GM19467 (cell line): ENCODE measurements around the gene SYTL2.
"Not testable (repeated sequence)": the region's sequence is repeated elsewhere in the genome, so short reads cannot be mapped to it uniquely, and the experiment has no call there.

ENCODE experiments used
- ATAC-seq: cut with Tn5 transposase; IDR thresholded peaks from one replicate; pipeline ENCODE4 v1.9.1; 2021; ENCODE audit warnings: mild to moderate bottlenecking, moderate library complexity; ENCODE audit not compliant: unreplicated experiment

Gene SYTL2, protein sequence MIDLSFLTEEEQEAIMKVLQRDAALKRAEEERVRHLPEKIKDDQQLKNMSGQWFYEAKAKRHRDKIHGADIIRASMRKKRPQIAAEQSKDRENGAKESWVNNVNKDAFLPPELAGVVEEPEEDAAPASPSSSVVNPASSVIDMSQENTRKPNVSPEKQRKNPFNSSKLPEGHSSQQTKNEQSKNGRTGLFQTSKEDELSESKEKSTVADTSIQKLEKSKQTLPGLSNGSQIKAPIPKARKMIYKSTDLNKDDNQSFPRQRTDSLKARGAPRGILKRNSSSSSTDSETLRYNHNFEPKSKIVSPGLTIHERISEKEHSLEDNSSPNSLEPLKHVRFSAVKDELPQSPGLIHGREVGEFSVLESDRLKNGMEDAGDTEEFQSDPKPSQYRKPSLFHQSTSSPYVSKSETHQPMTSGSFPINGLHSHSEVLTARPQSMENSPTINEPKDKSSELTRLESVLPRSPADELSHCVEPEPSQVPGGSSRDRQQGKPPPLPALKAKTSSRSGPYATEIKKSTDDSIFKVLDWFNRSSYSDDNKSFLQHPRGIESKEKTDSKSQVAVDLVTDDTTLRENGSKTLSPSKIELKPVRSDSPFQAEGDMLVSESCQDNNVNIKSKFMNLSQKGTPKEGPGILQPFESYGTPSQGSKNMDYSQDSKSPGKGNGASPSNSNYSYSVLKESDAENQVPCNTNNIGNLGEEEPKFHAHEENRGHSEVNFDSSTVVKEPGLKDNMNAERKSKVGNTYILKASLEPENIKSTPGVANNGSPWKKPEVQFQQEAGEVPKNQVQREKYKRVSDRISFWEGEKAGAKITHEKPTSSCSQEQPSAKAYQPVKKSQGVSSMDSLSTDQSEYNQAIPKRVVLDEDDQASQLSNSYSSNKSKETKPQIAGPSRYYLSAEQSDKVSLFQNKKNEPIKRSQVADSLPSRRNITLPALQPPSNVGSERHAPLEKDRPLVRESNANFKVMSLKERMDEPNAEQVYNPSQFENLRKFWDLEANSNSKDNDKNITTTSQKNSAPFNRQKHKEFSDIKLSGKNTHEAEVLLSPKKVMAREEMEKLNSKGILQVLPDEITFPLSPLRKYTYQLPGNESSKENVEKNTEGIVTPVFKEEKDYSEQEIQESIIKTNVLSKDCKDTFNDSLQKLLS (N-terminal part only)

GRCh38 chr11:85810871-85811611 lies at the start of gene SYTL2:
TSS of gene SYTL2 (minus strand) at chr11:85811141. CDS start at chr11:85757725, 53,416 bp downstream.
- peak; percentile 94 for ATAC-seq

DNA sequence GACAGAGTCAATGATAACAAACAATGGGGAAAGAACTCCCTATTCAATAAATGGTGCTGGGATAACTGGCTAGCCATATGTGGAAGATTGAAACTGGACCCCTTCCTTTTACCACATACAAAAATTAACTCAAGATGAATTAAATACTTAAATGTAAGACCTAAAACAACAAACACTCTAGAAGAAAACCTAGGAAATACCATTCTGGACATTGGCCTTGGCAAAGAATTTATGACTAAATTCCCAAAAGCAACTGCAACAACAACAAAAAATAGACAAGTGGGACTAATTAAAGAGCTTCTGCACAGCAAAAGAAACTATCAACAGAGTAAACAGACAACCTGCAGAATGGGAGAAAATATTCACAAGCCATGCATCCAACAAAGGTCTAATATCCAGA lies 48.6 kb upstream of the SYTL2 start:
- not testable (repeated sequence) for ATAC-seq

GRCh38 chr11:85857098-85857497 lies 46.2 kb upstream of the SYTL2 start:
- no peak for ATAC-seq

DNA sequence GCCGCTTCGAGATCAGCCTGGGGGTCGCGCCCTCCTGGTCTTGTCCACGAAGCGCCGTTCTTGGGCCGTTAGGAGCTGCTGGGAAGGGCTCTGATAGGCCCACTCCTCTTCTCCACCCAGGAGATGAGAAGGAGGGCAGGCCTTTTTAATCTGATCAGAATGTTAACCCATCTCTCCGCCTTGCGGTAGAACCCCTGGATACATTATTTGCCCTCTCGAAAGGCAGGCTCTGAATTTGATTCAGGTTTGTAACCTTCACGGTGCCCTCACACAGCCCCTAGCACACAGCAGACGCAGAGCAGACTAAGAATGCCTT lies 44.4 kb upstream of the SYTL2 start, which contains the start of gene CCDC83:
CCDC83 (plus strand) TSS at position 43 of the 316 bp plus-strand sequence. CDS start 9,741 bp downstream, outside the sequence.
- no peak for ATAC-seq

- ATAC-seq, result peak; percentile 100
Measured at GRCh38 chr11:85854557-85855340, 43.8 kb upstream of the SYTL2 start.

GRCh38 chr11:85854212-85854556 lies 43.2 kb upstream of the SYTL2 start:
- ATAC-seq, result no peak

DNA sequence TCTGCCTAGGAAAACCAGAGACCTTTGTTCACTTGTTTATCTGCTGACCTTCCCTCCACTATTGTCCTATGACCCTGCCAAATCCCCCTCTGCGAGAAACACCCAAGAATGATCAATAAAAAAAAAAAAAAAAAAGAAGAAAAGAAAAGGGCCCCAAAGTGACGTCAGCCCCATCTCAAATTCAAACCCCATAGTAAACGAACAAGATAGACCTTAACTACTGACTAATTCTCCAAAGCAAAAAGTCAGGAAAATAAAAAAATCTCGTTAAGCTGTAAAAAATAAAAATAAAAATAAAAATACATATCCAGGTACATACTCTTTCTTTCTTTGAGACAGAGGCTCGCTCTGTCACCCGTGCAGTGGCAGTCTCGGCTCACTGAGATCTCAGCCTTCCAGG lies 42.6 kb upstream of the SYTL2 start:
- not testable (repeated sequence) for ATAC-seq

DNA sequence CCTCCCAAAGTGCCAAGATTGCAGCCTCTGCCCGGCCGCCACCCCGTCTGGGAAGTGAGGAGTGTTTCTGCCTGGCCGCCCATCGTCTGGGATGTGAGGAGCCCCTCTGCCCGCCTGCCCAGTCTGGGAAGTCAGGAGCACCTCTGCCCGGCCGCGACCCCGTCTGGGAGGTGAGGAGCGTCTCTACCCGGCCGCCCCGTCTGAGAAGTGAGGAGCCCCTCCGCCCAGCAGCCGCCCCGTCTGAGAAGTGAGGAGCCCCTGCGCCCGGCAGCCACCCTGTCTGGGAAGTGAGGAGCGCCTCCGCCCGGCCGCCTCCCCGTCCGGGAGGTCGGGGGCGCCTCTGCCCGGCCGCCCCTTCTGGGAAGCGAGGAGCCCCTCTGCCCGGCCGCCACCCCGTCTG lies 41.8 kb upstream of the SYTL2 start:
- ATAC-seq, result not testable (repeated sequence)

DNA sequence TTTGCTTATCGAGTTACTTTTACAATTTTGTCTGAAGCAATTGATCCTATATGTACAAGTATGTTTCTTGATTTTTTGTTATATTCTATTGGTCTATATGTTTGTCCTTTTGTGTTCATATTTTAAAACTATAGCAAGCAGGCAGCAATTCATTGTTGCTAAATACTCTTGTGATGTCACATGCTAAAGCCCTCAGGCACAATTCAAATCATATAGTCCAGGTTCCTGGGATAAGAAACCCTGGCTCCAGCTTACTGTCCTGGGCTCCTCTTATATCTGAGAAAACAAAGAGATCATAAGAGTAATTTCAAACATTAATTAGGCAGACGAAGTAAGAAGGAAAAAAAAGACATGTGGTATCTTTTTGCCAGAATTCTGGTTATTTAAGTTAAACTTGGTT lies 37.6 kb upstream of the SYTL2 start:
- ATAC-seq, result no peak

GRCh38 chr11:85848006-85848405 lies 37.1 kb upstream of the SYTL2 start:
- ATAC-seq, result no peak

GRCh38 chr11:85847436-85847835 lies 36.5 kb upstream of the SYTL2 start:
- no peak for ATAC-seq

DNA sequence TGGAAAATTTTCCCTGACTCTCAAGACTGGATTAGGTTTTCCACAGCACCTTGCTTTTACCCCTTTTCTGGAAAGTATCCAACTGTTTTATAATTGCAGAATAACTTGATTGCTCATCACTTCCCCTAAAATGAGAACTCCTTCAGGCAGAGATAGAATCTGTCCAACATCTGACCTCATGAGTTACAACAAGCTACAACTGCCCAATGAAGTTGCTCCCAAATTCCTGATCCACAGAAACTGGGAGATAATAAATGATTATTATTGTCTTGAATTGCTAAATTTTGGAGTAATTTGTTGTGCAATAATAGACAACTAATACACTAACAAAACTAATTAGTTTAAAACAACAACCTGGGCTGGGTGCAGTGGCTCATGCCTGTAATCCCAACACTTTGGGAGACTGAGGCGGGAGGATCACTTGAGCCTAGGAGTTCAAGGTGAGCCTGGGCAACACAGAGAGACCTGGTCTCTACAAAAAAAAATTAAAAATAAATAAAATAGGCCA lies 34.2 kb upstream of the SYTL2 start:
- ATAC-seq, result no peak

- ATAC-seq, result no peak
Measured at GRCh38 chr11:85844439-85845123, 33.6 kb upstream of the SYTL2 start.

DNA sequence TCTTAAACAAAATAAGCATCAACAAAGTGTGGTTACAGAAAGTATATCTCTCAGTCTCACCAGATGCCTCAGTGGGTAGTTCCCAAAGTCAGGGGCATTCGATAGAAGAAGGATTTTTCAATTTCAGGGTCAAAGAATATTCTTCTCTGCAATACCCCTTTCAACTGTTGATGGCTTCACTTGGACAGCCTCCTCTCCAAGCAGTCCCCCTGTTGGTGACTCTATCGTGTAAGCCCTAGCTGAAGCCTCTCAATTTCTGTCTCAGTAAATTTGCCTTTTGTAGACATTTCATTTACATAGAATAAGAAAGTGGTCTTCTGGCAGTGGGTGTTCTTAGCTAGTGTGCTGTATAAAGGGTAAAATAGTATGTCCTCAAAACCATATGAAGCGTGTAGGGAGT lies 33.0 kb upstream of the SYTL2 start:
- no peak for ATAC-seq

DNA sequence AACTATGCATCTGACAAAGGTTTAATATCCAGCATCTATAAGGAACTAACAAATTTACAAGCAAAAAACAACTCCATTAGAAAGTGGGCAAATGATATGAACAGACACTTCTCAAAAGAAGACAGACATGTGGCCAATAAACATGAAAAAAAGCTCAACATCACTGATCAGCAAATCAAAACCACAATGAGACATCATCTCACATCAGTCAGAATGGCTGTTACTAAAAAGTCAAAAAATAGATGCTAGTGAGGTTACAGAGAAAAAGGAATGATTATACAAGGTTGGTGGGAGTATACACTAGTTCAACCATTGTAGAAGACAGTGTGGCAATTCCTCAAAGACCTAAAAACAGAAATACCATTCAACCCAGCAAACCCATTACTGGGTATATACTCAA lies 30.0 kb upstream of the SYTL2 start:
- not testable (repeated sequence) for ATAC-seq

DNA sequence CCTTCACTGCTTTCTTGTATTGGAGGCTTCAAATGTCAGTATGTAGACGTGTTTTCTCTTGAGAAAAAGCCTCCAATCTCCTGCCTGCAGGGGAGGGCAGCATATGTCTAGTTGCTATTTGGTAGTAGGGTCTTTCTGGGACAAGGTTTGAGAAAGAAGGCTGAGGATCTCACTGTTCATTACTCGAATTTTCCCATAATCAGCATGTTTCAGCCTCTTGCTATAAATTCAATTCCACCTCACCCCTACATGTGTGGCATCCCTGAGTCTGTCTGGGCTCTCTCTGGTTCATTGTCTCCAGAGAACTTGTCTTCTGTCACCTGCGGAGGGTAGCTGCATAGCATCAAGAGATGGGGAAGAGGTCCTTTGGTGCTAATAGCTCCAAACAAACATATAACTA lies 24.8 kb upstream of the SYTL2 start:
- no peak for ATAC-seq

DNA sequence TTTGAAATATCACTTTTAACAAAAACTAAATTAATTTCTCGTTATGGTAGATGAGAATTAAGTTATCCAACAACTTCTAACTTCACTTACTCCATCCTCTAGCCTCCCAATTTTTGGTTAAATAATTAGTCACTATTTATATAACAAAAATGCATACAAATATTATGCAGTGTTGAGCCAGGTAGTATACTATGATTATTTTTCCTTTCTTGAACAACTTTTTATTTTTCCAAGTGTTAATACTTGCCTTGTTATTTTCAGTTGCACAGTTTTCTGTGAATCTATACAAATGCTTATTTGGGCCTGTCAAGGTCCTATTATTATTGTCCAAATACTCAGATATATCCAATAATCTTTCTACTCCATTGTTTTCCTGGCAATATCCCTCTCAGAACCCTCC lies 24.3 kb upstream of the SYTL2 start:
- ATAC-seq, result no peak

- no peak for ATAC-seq
Measured at GRCh38 chr11:85831050-85831449, 20.1 kb upstream of the SYTL2 start.

- no peak for ATAC-seq
Measured at GRCh38 chr11:85829172-85829571, 18.2 kb upstream of the SYTL2 start.
